ENCODE results near the gene KLHDC7B. TPM values are rescaled to one million over a fixed set of nuclear protein-coding genes. Genes with fewer than 3 reads are reported as not detected.

KLHDC7B gene
- total and polyA plus RNA-seq, 2 of the 13 experiments (the other 11 are each of a cell fraction or from before 2014, with no cell fraction given), result 0.11 TPM; not detected in 1

DNA sequence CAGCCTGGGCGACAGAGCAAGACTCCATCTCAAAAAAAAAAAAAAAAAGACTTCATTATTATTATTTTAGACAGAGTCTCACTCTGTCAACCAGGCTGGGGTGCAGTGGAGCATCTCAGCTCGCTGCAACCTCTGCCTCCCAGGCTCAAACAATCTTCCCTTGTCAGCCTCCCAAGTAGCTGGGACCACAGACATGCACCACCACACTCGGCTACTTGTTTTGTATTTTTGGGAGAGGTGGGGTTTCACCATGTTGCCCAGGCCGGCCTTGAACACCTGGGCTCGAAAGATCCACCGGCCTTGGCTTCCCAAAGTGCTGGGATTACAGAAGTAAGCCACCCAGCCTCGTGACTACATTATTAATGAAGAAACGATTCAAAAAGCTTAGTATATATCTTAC is 10.6 kb upstream of the KLHDC7B start (continued):
- TF ChIP-seq, protein P1, sequence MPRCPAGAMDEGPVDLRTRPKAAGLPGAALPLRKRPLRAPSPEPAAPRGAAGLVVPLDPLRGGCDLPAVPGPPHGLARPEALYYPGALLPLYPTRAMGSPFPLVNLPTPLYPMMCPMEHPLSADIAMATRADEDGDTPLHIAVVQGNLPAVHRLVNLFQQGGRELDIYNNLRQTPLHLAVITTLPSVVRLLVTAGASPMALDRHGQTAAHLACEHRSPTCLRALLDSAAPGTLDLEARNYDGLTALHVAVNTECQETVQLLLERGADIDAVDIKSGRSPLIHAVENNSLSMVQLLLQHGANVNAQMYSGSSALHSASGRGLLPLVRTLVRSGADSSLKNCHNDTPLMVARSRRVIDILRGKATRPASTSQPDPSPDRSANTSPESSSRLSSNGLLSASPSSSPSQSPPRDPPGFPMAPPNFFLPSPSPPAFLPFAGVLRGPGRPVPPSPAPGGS (CRISPR knock-in tag; IDR thresholded peaks at IDR 0.05), result no peak

DNA sequence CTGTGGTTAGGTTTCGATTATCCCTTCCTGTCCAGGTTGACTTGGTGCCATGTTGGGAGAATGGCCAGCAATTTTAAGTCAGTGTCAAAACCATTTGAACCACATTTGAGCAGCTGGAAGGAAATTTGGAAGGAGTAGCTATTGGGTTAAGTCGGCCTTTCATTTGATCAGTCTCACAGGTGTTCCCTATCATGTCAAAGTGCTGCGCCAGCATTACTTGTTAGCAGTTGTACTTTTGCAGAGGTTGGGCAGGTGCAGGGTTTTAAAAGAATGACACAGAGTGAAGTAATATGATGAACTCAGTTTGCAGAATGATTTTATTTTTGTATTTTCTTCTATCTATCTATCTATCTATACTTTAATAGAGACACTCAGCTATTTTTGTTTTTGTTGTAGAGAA is 9.5 kb upstream of the KLHDC7B start:
- TF ChIP-seq MED1 (CRISPR knock-in tag; IDR thresholded peaks at IDR 0.05), result no peak
- TF ChIP-seq, protein P2, sequence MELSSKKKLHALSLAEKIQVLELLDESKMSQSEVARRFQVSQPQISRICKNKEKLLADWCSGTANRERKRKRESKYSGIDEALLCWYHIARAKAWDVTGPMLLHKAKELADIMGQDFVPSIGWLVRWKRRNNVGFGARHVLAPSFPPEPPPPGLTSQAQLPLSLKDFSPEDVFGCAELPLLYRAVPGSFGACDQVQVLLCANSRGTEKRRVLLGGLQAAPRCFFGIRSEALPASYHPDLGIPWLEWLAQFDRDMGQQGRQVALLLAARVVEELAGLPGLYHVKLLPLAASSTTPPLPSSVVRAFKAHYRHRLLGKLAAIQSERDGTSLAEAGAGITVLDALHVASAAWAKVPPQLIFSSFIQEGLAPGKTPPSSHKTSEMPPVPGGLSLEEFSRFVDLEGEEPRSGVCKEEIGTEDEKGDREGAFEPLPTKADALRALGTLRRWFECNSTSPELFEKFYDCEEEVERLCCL (CRISPR knock-in tag; IDR thresholded peaks at IDR 0.05; ENCODE audit: borderline replicate concordance), result no peak
- H3K79me2 ChIP-seq (ENCODE audit: insufficient read depth, low read length), result no peaks in the 10 kb centered on the region
- no peaks in the 10 kb centered on the region for H4K20me1 ChIP-seq (ENCODE audit: insufficient read depth, low read length)
- H3K4me2 ChIP-seq (ENCODE audit: low read depth, low read length), result no peak overlapping the region
- ATAC-seq (no peak), DNase-seq (ENCODE audit: low spot score) (no peak), FAIRE-seq (no peak)
- H3K36me3 ChIP-seq (replicated peaks in 1 of 2; ENCODE audit: control insufficient read depth in 1 of 2, insufficient read depth in 2 of 2, low read length in 2 of 2), result no peaks in the 10 kb centered on the region
- peaks cover 0 to 6% of the 10 kb centered on the region in 2 experiments; a peak in 1 of 5 replicates for H3K27me3 ChIP-seq (ENCODE audit: control insufficient read depth in 1 of 2, insufficient read depth in 2 of 2, low read length in 2 of 2)
- no peaks in the 10 kb centered on the region for H3K9me3 ChIP-seq (ENCODE audit: low read length)
- POLR2A ChIA-PET, result interaction anchor here (5.9 kb wide), 1 partner anchor 10 kb away, joined by 34 read pairs; the partner anchor contains the start of gene KLHDC7B
- H3K27ac ChIP-seq (ENCODE audit: extremely low read length, insufficient read depth, low read length), result no peak overlapping the region
- H3K4me1 ChIP-seq (ENCODE audit: insufficient read depth, low read length), result peaks cover 47% of the 10 kb centered on the region
- intact Hi-C loops (cut with micrococcal nuclease; ENCODE audit: unreplicated experiment), result no loop called here
- in situ Hi-C loops (cut with HindIII; ENCODE audit: extremely low pct_ligation_motif_present, low pct_unique_long_range_greater_than_20kb), result no loop called here
- CTCF ChIA-PET (ENCODE audit: low intra/inter-chr PET ratio, low total read pairs), result no interaction called here
- no peak overlapping the region for H2AFZ ChIP-seq (ENCODE audit: low read length)
- BruUV-seq (replicated peaks), result no TSS peak
- WGBS (ENCODE audit: low lambda C conversion rate), result 80% methylated on average over 3 of the region's 3 CpGs
- H3K9ac ChIP-seq (ENCODE audit: insufficient read depth, low read depth, low read length), result no peak overlapping the region
- H3K4me3 ChIP-seq (replicated peaks in 1 of 3; ENCODE audit: insufficient read depth in 1 of 3, low read depth in 2 of 3, low read length in 3 of 3), result no peak overlapping the region

DNA sequence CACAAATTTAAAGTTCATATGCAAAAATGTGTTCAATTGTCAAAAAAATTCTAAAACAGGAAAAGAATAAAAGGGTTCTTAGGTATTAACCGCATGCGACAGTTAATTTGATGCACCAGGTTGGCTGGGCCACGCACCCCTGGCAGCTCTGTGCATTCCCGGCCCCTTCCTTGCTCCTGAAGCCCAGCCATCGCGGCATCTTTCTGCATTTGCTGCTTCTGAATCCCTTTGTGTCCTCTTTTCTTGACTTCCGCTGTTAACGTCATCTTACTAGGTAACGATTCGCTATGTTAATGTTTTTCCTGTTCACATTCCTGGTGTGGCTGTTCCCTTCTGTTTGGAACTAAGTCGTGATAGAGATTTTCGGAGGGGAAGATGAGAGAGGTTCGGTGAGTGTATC is 7.9 kb upstream of the KLHDC7B start:
- intact Hi-C loops (cut with micrococcal nuclease; ENCODE audit: unreplicated experiment), result no loop called here
- peaks cover 49% of the 10 kb centered on the region for H3K4me1 ChIP-seq (ENCODE audit: insufficient read depth, low read length)
- ATAC-seq, result no peak
- TF ChIP-seq SIX4 (CRISPR knock-in tag; IDR thresholded peaks at IDR 0.05) (no peak), ZNF530 (CRISPR knock-in tag; IDR thresholded peaks at IDR 0.05; ENCODE audit: low read depth) (no peak), ZNF235 (CRISPR knock-in tag; IDR thresholded peaks at IDR 0.05; ENCODE audit: borderline replicate concordance) (no peak), MED13 (CRISPR knock-in tag; IDR thresholded peaks at IDR 0.05) (no peak), POLR2G (IDR thresholded peaks at IDR 0.05; ENCODE audit: low read depth, low read length) (no peak), ZNF274 (CRISPR knock-in tag; IDR thresholded peaks at IDR 0.05) (no peak), TGIF2 (CRISPR knock-in tag; IDR thresholded peaks at IDR 0.05) (no peak), RELA (CRISPR knock-in tag; IDR thresholded peaks at IDR 0.05) (no peak), RARA (CRISPR knock-in tag; IDR thresholded peaks at IDR 0.05) (no peak), MYNN (CRISPR knock-in tag; IDR thresholded peaks at IDR 0.05; ENCODE audit: low read depth) (no peak), ZNF232 (CRISPR knock-in tag; IDR thresholded peaks at IDR 0.05; ENCODE audit: borderline replicate concordance) (no peak), KDM6A (CRISPR knock-in tag; IDR thresholded peaks at IDR 0.05; ENCODE audit: low read depth) (no peak)
- TF ChIP-seq, protein P3, sequence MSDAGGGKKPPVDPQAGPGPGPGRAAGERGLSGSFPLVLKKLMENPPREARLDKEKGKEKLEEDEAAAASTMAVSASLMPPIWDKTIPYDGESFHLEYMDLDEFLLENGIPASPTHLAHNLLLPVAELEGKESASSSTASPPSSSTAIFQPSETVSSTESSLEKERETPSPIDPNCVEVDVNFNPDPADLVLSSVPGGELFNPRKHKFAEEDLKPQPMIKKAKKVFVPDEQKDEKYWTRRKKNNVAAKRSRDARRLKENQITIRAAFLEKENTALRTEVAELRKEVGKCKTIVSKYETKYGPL (CRISPR knock-in tag; IDR thresholded peaks at IDR 0.05), result no peak

More for the DNA sequence above, 7.9 kb upstream of the KLHDC7B start:
- FAIRE-seq (no peak), DNase-seq (ENCODE audit: low spot score) (no peak)
- POLR2A ChIA-PET, result interaction anchor here (0.7 kb wide), 1 partner anchor 9 kb away, joined by 4 read pairs; the partner anchor contains the start of gene TYMP
- peaks cover 0 to 6% of the 10 kb centered on the region in 2 experiments; a peak in 1 of 5 replicates for H3K27me3 ChIP-seq (ENCODE audit: control insufficient read depth in 1 of 2, insufficient read depth in 2 of 2, low read length in 2 of 2)
- H3K4me2 ChIP-seq (ENCODE audit: low read depth, low read length), result no peak overlapping the region
- no peaks in the 10 kb centered on the region for H3K36me3 ChIP-seq (replicated peaks in 1 of 2; ENCODE audit: control insufficient read depth in 1 of 2, insufficient read depth in 2 of 2, low read length in 2 of 2)
- CTCF ChIA-PET (ENCODE audit: low intra/inter-chr PET ratio, low total read pairs), result no interaction called here
- in situ Hi-C loops (cut with HindIII; ENCODE audit: extremely low pct_ligation_motif_present, low pct_unique_long_range_greater_than_20kb), result no loop called here
- no peak overlapping the region for H3K9ac ChIP-seq (ENCODE audit: insufficient read depth, low read depth, low read length)
- no peaks in the 10 kb centered on the region for H3K9me3 ChIP-seq (ENCODE audit: low read length)
- H3K4me3 ChIP-seq (replicated peaks in 1 of 3; ENCODE audit: insufficient read depth in 1 of 3, low read depth in 2 of 3, low read length in 3 of 3), result no peak overlapping the region
- 84% methylated on average over 13 of the region's 13 CpGs for WGBS (ENCODE audit: low lambda C conversion rate)
- no TSS peak for BruUV-seq (replicated peaks)
- H4K20me1 ChIP-seq (ENCODE audit: insufficient read depth, low read length), result no peaks in the 10 kb centered on the region
- H2AFZ ChIP-seq (ENCODE audit: low read length), result no peak overlapping the region
- H3K27ac ChIP-seq (ENCODE audit: extremely low read length, insufficient read depth, low read length), result no peak overlapping the region
- H3K79me2 ChIP-seq (ENCODE audit: insufficient read depth, low read length), result no peaks in the 10 kb centered on the region
